ENCODE data around the gene RPS3. TPM values are rescaled to one million over a fixed set of nuclear protein-coding genes. Genes with fewer than 3 reads are reported as not detected.
"Not testable (repeated sequence)": the region's sequence is repeated elsewhere in the genome, so short reads cannot be mapped to it uniquely, and the experiment has no call there.

RPS3 gene
- total RNA-seq, 1 donor, result 6,603 TPM

DNA sequence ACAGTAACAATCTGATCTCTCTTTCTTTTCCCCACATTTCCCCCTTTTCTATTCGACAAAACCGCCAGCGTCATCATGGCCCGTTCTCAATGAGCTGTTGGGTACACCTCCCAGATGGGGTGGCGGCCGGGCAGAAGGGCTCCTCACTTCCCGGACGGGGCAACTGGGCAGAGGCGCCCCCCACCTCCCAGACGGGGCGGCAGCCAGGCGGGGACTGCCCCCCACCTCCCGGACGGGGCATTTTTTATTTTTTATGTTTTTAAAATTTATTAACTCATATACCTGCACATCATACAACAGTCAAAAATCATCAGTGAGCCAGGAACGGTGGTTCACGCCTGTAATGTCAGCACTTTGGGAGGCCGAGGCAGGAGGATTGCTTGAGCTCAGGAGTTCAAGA, 20.5 kb upstream of the RPS3 start:
- DNase-seq (ENCODE audit: low read depth in 2 of 3, low spot score in 2 of 3), result not testable (repeated sequence)

- DNase-seq (ENCODE audit: low read depth in 2 of 3, low spot score in 2 of 3), result no peak
These were observed 19.1 kb upstream of the RPS3 start for GRCh38 chr11:75380245-75380644.

GRCh38 chr11:75380716-75381420, 18.4 kb upstream of the RPS3 start:
- DNase-seq (ENCODE audit: low read depth in 2 of 3, low spot score in 2 of 3), result peak in 1 of 3 donors; percentile 57

DNA sequence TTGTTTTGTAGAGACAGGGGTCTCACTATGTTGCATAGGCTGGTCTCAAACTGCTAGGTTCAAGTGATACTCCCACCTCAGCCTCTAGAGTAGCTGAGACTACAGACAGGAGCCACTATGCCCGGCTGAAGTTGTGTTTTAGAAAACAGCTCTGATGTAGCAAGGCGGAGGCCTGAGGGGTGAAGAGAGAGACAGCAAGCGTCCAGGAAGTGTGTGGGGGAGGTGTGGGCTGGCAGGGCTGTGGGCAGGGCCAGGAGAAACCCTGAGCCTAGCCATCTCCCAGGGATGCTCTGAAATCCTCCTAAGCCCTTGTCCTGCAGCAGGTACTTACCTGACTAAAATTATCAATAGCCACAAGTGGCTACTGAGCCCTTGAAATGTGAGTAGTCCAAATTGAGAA, 16.1 kb upstream of the RPS3 start:
- peak in 1 of 3 donors; percentile 50 for DNase-seq (ENCODE audit: low read depth in 2 of 3, low spot score in 2 of 3)

- peak; percentile 77 to 78 (median 78) for DNase-seq (ENCODE audit: low read depth in 2 of 3, low spot score in 2 of 3)
These were observed 14.8 kb upstream of the RPS3 start for GRCh38 chr11:75384438-75385080.

DNA sequence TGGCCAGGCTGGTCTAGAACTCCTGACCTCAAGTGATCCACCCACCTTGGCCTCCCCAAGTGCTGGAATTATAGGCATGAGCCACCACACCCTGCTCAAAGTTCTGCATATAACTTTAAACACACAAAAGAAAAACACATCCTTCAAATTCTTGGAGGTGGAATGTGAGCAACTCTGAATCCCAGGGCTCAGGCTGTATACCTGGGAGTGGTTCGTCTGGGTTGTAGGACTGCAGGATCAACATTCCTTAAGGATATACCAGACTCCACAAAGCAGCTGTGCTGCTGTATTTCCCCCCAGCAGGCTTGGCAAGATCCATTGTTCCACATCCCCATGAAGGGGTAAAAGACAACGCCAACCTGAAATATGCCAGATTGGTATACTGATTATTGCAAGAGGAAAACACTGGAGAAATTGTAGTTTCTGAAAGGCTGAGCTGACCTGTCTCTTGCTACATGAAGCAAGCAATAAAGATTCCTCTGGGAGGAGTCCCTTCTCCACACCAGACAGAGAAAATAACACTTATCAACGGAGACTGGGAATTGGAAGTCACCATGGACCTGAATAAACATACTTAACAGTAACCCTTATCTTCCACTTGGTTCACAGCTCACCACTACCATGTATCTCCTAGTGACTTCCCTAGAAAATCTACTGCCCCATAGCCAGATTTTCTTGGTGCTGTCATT, 12.2 kb upstream of the RPS3 start:
- no peak for DNase-seq (ENCODE audit: low read depth in 2 of 3, low spot score in 2 of 3)

GRCh38 chr11:75387736-75388294, 11.5 kb upstream of the RPS3 start:
- no peak for DNase-seq (ENCODE audit: low read depth in 2 of 3, low spot score in 2 of 3)

DNA sequence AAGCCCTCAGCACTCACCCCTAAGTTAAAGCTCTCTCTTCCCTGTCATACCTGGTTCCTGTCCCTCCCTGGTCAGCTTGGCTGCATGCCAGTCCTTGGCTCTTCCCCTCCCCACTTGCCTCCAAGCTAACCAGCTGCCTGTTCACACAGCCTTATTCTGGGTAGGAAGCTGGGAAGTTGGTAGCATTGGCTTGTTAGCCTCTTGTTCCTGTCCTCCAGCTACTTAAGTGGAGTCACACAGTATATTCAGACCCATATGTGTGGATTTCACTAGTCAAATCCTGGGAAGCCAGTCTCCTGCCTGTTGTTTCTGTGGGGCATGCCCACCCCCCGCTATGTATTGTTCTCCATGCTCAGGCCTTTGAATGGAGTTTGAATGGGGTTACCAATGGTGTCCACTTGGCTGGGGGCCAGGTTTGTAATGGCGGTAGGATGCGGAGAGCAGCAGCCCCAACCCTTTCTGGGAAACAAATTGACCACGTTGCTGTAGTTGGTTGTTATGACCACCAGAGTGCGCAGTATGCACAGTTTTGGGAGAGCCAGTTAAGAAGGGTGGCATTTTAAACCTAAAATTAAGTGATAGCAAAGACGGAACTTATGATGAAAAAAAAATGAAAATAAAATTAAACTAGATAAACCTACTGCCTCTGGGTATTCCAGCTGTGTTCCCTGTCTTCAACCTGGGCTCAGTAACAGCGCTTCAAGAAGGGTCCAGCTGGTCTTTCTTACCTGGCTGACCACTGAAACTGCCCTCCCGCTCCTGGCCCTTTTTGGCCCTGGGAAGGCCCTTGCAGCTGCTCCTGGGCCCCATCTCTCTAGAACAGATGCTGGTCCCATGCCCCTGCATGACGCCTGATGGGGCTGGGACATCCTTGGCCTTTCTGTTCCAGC, 10.7 kb upstream of the RPS3 start:
- peak; percentile 43 to 93 (median 79) for DNase-seq (ENCODE audit: low read depth in 2 of 3, low spot score in 2 of 3)

- no peak for DNase-seq (ENCODE audit: low read depth in 2 of 3, low spot score in 2 of 3)
These were observed 10.1 kb upstream of the RPS3 start for GRCh38 chr11:75389276-75389605.

DNA sequence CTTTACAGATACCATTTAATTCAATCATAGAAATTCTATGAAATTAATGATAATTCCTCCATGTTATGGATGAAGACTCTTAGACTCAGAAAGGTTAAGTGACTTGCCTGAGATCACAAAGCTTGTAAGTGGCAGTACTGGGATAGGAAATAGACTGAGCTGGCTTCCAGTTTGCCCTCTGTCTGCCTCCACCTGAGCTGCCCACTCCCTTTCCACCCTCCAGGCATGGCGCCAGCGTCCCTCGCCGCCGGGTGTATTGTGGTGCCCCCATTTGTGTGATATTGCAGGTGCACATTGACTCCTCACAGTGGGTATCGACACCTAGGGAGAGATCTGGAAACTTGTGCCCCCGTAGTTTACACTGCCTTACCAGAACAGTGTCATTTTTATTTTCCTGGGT, 9.4 kb upstream of the RPS3 start:
- no peak for DNase-seq (ENCODE audit: low read depth in 2 of 3, low spot score in 2 of 3)

DNA sequence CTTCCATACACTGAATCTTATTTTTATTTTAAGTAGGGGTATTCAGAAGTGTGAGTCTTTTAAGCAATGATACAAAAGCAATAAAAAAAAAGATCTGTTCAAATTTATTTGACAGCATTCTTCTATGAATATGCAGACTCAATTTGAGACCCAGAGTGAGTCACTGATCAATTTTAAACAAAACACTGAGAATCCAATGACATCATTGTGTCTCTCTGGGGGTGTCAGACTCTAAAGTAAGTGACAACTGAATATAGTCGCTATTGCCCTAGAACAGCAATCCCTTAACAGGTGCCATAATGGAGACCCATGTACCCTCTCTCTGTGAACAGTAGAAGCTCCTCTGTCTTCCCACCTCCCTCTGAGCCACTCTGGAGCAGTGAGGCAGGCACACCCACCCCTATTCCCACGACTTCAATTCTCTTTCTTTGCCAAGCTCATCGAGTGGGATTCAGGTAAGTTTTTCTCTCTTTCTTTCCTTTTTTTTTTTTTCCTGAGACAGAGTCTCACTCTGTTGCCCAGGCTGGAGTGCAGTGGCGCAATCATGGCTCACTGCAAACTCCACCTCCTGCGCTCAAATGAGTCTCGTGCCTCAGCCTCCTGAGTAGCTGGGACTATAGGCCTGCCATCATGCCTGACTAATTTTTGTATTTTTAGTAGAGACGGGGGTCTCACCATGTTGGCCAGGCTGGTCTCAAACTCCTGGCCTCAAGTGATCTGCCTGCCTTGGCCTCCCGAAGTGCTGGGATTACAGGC, 5.1 kb upstream of the RPS3 start:
- no peak for DNase-seq (ENCODE audit: low read depth in 2 of 3, low spot score in 2 of 3)

DNA sequence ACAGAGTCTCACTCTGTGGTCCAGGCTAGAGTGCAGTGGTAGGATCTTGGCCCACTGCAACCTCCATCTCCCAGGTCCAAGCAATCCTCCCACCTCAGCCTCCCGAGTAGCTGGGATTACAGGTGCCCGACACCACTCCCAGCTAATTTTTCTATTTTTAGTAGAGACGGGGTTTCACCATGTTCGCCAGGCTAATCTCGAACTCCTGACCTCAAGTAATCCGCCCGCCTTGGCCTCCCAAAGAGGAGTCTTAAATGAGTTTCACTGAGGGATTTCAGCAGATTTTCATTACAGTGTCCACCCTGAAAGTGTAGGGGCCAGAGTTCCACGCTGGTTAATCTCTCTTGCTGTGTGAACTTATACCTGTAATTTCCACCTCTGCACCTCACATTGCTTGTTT, 412 bp upstream of the RPS3 start:
- no peak for DNase-seq (ENCODE audit: low read depth in 2 of 3, low spot score in 2 of 3)

- peak in 1 of 3 donors; percentile 22 for DNase-seq (ENCODE audit: low read depth in 2 of 3, low spot score in 2 of 3)
These were observed 988 bp downstream of the RPS3 start for GRCh38 chr11:75400146-75400865.

DNA sequence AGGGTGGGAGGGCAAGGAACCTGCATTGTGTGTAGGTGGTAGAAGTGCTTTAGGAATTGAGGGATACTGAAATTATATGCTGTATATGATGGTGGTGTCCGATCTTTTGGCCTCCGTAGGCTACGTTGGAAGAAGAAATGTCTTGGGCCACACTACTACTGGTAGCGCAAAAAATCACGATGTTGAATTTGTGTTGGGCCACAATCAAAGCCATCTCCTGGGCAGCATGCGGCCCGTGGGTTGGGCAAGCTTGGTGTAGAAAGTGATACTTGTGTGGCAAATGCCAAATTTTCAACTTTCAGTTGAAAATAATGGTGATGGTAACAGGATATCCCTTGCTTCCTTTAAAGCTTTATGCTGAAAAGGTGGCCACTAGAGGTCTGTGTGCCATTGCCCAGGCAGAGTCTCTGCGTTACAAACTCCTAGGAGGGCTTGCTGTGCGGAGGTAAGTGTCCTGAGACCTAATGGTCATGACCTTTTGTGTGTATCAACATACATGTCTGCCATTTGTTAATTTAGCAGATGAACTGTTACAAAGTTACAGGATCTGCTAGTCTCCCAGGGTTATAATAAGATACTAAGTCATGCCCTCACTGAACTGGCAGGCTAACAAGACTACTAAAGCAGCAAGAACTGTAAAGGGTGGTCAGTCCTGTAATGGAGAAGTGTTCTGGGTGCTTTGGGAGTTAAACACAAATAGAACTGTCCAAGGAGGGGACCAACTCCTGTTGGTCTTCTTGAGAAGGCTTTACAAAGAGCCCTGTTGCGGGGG, 2.9 kb downstream of the RPS3 start:
- no peak for DNase-seq (ENCODE audit: low read depth in 2 of 3, low spot score in 2 of 3)

GRCh38 chr11:75403037-75403436, 3.7 kb downstream of the RPS3 start:
- DNase-seq (ENCODE audit: low read depth in 2 of 3, low spot score in 2 of 3), result no peak

DNA sequence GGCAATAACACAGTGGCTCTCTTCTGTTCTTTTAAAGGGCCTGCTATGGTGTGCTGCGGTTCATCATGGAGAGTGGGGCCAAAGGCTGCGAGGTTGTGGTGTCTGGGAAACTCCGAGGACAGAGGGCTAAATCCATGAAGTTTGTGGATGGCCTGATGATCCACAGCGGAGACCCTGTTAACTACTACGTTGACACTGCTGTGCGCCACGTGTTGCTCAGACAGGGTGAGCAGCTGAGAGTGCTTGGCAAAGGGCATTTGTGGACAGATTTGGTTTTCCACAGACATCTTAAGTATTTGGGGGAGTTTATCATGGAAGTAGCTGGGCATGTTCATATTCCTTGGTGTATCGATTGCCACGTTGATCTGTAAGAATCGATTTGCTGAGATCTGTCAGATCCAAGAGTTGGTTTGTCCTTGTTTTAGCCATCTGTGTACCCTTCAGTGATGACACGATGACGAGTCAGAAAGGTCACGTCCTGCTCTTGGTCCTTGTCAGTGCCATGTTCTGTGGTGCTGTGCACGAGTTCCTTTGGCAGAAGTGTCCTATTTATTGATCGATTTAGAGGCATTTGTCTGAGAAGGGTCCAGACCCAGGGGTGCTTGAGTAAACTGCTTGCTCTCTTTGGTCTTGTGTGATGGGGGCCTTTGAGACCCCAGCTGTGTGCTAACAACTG, 4.8 kb downstream of the RPS3 start:
- no peak for DNase-seq (ENCODE audit: low read depth in 2 of 3, low spot score in 2 of 3)

DNA sequence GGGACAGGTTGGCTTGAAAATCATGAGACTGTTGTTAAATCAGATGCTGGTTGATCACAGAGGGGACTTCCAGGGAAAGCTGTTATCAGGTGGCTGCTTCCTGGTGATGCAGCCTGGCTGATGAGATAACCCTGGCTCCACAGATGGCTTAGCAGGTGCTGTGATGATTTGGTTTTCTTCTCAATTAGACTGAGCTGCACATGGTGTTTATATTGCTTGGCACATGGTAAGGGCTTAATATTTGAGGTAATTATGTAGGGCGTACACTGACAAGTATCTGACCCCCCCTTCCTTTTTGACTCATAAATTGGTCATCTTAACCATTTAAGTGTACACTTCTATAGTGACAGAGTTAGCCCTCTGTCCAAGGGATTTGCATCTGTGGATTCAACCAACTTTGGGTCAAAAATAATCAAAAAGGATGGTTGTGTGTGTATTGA, 7.0 kb downstream of the RPS3 start:
- DNase-seq (ENCODE audit: low read depth in 2 of 3, low spot score in 2 of 3), result peak in 2 of 3 donors; percentile 60 to 66

GRCh38 chr11:75408957-75409219, 9.6 kb downstream of the RPS3 start:
- no peak for DNase-seq (ENCODE audit: low read depth in 2 of 3, low spot score in 2 of 3)
